Fibroblast of skin of left quadriceps (primary cell): ENCODE results near the gene FABP7.
"Not testable (repeated sequence)": the region's sequence is repeated elsewhere in the genome, so short reads cannot be mapped to it uniquely, and the experiment has no call there.

Source experiments
- DNase-seq, 2 experiments: peaks; one replicate each; pipeline ENCODE4 v3.0.0-alpha.2; 2013; ENCODE audit warnings: low read depth in 2 of 2

Gene FABP7

GRCh38 chr6:122779667-122780066, at the start of gene FABP7:
Gene FABP7, plus strand, starts transcription at chr6:122779716. Its CDS starts 79 bp downstream, at chr6:122779795.
- DNase-seq = no peak

- no peak for DNase-seq
Measured at GRCh38 chr6:122730334-122730733, 49.2 kb upstream of the FABP7 start.

GRCh38 chr6:122730775-122731386, 48.6 kb upstream of the FABP7 start:
- peak; percentile 18 to 29 for DNase-seq

GRCh38 chr6:122733259-122733658, 46.3 kb upstream of the FABP7 start:
- DNase-seq = no peak

- no peak for DNase-seq
Measured at GRCh38 chr6:122734529-122735395, 44.8 kb upstream of the FABP7 start.

- no peak for DNase-seq
Measured at GRCh38 chr6:122735582-122735981, 43.9 kb upstream of the FABP7 start.

GRCh38 chr6:122736163-122736562, 43.4 kb upstream of the FABP7 start:
- no peak for DNase-seq

- DNase-seq = no peak
Measured at GRCh38 chr6:122736616-122737015, 42.9 kb upstream of the FABP7 start.

- DNase-seq = no peak
Measured at GRCh38 chr6:122740091-122740490, 39.4 kb upstream of the FABP7 start.

GRCh38 chr6:122740936-122741335, 38.6 kb upstream of the FABP7 start:
- DNase-seq = no peak

- DNase-seq = not testable (repeated sequence)
Measured at GRCh38 chr6:122744247-122744646, 35.3 kb upstream of the FABP7 start.

- DNase-seq = not testable (repeated sequence)
Measured at GRCh38 chr6:122744856-122745255, 34.7 kb upstream of the FABP7 start.

GRCh38 chr6:122746688-122747087, 32.8 kb upstream of the FABP7 start:
- DNase-seq = no peak

- no peak for DNase-seq
Measured at GRCh38 chr6:122747573-122747972, 31.9 kb upstream of the FABP7 start.

GRCh38 chr6:122748945-122749344, 30.6 kb upstream of the FABP7 start:
- not testable (repeated sequence) for DNase-seq

- DNase-seq = no peak
Measured at GRCh38 chr6:122749451-122750050, 30.0 kb upstream of the FABP7 start.

GRCh38 chr6:122751326-122751725, 28.2 kb upstream of the FABP7 start:
- DNase-seq = no peak

- no peak for DNase-seq
Measured at GRCh38 chr6:122752459-122752858, 27.1 kb upstream of the FABP7 start.

- no peak for DNase-seq
Measured at GRCh38 chr6:122753000-122753687, 26.4 kb upstream of the FABP7 start.

GRCh38 chr6:122753688-122754056, 25.8 kb upstream of the FABP7 start:
- DNase-seq = peak in 1 of 2 experiments; percentile 1

GRCh38 chr6:122754191-122754731, 25.3 kb upstream of the FABP7 start:
- DNase-seq = no peak

- DNase-seq = no peak
Measured at GRCh38 chr6:122755901-122756300, 23.6 kb upstream of the FABP7 start.
